Lung microvascular endothelial cell (primary cell): Measurements from ENCODE around the gene B3GNT4. TPM values are rescaled to one million over a fixed set of nuclear protein-coding genes. Genes with fewer than 3 reads are reported as not detected.
A peak's percentile ranks its signal among the peaks of the same experiment; 100 is the strongest.
"Not testable (repeated sequence)": the region's sequence is repeated elsewhere in the genome, so short reads cannot be mapped to it uniquely, and the experiment has no call there.

Experiments
- DNase-seq, 2 donors: peaks; one replicate each; pipeline versions ENCODE4 v3.0.0 to v3.0.0-alpha.2; 2010; ENCODE audit warnings: low read depth in 2 of 2
- total RNA-seq: library from RNA; depleted of rRNA; stranded (reverse); fragments of >200 nt; gene quantifications from 2 replicates; pipeline ENCODE4 v1.2.1, GENCODE V29; 2014

Gene B3GNT4
- total RNA-seq, 1 donor from 2014 or later = 0.20 TPM

DNA sequence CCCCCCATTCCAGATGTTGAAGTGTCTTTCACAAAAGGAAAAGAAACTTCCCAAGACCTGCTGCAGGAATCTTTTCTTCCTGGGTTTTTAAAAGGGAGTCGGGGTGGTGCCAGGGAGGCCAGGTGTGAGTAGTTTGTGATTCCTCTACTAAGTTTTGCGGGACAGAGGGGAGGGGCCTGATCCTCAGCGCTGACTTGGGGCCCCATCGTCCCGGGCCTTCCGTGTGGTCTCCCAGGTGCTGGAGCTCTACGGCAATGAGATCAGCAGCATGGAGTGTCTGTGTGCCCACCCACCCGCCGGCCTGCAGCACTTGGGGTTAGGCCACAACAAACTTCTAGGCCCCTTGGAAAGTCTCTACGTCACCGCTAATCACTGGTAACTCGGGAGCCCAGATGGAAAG lies 16.0 kb upstream of the B3GNT4 start:
- DNase-seq = no peak

DNA sequence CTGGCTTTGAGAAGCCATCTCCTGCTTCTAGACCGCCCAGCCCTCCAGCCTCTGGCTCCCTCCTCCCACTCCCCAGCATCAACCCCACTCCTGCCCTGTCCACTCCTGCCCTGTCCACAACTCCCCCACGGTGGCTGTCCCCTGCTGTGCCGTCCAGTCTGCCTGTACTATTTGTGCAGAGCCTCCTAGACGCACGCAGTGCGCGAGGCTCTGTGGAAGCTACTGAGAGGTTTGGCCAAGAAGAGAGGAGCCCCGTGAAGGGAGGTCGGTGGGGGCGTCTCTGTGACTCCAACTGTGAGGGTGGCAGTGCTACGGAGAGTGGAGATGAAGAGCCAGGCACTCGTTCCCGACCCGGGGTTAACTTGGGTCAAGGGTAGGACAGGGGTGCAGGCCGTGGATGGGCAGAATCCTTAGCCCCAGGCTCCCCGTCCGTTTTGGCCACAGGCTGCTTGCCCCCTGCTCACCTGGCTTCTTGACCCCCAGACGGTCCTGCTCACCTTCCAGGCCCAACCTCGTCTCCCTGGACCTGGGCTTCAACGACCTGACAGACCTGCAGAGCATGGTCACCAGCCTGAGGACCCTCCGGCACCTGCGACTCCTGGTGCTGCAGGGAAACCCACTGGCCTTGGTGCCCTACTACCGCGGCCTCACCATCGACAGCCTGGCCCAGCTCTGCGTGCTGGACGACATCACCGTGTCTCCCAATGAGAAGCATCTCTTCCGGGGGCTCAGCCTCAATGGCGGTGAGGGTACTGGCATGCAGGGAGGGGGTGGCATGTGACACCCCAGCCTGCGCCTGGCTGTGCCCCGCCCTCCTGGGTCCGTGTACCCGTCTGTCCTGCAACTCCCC lies 13.7 kb upstream of the B3GNT4 start:
- no peak for DNase-seq

DNA sequence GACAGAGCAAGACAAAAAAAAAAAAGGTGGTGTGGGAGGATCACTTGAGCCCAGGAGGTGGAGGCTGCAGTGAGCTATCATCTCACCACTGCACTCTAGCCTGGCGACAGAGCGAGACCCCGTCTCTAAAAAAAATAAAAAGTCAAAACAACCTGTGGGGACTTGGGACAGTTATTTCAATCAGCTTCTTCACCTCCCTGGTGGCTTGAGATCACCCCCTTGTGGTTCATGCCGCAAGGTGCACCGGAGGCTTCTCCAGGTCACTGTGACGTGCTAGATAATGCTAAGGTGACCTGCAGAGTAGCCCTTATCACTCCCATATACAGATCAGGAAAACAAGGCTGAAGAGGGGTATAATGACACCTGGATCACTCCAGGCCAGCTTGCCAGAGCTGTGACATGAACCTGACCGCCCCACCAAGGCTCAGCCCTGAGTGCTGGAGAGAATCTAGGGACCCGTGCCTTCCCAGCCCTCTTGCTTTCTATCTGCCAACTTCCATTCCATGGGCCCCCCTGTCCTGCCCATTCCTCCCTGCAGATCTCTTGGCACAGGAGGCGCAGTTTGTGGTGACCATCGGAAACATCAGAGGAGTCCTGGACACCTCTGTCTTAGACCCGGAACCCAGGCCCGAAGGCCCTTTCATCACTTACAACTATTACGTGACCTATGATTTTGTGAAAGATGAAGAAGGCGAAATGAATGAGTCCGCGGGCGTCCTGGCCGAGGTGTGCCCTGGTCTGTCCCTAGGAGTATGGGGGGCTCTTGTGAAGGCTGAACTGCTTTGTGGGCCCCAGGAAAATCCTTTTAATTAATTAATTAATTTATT lies 12.5 kb upstream of the B3GNT4 start:
- peak; percentile 79 to 84 for DNase-seq

DNA sequence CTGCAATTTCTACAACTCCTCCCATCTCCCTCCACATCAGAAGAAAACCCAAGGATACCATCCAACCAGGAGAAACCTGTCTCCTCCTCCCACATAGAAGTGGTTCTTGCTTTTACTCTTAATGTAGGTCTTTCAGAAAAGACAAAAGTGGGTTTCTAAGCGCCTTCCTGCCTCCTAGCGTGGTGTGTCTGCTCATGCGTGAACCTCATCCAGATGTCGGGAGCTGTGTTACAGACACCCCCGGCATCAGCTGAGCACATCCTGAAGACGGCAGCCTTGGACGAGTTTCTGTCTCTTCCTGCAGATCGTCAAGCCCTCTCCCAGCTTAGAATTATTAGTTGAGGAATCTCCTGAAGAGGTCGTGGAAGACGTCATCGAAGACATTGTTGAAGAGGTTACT lies 11.1 kb upstream of the B3GNT4 start:
- no peak for DNase-seq

DNA sequence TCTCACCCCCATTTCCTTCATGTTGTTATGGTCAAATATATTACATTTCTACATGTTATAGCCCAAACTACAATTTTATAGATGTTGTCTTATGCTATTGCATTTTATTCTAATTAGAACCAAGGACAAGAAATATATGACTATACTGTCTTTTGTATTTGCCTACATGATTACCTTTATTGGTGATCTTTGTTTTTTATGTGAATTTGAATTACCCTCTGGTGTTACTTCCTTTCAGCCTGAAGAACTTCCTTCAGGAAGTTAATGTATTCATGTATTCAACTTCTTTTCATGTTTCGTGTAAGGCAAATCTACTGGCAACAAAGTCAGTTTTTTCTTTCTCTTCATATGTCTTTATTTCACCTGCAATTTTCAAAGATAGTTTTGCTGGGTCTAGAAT lies 8.7 kb upstream of the B3GNT4 start:
- DNase-seq = no peak

DNA sequence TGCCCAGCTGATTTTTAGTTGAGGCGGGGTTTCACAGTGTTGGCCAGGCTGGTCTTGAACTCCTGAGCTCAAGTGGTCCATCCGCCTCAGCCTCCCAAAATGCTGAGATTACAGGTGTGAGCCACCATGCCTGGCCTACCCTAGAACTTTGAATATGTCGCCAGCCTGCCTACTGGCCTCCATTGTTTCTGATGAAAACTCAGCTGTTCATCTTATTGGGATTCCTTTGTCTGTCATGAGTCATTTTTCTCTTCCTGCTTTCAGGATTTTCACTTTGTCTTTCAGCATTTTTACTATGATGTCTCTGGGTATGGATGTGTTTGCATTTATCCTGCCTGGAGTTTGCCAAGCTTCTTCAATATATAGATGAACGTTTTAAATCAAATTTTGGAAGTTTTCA lies 8.1 kb upstream of the B3GNT4 start:
- DNase-seq = no peak

DNA sequence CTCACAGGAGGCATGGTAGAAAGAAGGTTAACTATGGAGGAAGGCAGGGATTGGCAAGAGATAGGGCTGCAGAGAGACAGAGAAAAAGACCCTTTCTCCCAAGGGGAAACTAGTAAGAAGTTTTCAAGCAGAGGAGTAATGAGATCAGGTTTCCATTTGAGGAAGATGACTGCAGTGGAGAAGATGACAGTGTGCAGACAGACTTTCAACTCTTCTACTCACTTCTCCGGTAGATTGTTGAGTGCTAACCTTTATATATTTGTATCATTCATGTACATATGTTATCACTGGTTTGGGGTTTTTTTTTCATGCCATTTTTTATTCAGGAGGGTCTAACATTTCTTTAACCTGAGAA lies 5.9 kb upstream of the B3GNT4 start:
- no peak for DNase-seq

DNA sequence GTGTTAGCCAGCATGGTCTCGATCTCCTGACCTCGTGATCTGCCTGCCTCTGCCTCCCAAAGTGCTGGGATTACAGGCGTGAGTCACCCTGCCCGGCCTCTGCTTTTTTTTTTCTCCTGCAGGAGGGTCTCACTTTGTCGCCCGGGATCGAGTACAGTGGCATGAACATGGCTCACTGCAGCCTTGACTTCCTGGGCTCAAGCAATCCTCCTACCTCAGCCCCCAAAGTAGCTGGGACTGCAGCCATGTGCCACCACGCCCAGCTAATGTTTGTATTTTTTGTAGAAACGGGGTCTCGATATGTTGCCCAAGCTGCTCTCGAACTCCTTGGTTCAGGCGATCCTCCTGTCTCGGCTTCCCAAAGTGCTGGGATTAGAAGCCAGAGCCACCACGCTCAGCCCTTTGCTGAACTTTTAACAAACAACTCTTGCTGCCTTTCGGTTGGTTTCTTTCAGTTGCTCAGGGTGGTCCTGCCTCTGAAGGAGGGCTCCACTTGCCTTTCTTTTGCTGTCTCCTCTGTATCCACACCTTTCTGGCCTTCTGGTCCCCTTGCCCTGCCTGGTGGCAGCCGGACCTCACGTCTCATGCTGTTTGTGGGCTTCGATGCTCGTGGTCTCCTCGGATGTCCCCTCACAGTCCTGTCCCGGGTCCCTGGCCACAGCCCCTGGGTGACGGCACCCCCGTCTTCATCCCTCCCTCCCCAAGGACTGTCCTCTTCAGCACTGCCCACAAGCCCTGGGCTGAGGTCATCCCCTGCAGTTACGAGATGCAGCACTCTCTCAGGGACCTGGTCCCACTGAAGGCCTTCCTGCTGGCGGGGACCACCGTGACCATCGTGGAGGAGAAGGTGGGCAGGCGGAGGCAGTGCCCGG lies 3.8 kb upstream of the B3GNT4 start:
- no peak for DNase-seq

DNA sequence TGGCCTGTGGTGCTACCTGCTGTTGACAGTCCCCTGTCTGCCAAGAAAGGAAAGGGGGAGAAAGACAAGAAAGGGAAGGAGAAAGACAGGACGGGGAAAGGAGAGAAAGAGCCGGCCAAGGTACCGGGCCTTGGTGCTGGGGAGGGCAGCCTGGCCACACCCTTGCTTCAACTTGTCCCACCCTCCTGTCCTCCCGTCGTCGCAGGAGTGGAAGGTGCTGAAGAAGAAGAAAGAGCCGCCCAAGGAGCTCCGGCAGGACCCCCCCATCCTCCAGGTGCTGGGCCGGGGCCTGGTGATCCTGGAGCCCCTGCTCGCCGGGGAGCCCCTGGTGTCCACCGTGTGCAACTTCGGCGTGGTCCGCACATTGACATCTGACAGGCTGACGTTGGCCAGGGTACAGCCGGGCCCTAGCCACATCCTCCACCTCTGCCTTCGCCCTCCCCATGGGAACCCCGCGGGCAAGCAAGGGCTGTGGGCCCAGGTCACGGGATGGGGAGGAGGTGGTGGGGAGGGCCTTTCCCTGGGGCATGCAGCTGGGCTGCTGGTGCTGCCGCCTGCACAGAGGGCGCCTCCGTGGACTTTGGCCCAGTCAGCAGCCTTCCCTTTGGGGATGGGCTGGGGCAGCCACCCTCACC lies 2.9 kb upstream of the B3GNT4 start:
- no peak for DNase-seq

DNA sequence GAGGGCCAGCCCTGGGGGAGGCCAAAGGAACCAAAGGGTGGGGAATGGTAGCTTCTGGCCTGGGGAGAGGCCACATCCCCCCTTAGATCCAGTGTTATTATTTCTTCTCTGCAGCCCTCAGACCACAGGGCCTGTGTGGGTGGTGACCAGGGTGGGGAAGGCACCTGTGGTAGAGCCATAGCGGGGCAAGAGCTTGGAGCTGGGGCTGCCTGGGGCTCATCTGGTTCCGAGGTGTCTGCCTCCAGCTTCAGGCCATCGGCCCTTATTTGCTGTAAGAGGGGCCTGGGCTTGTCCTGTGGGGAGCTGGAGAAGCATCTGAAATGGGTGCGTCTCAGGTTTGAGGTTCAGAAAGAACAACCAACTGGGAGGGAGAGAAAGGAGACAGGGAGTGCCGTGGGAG lies 2.1 kb upstream of the B3GNT4 start:
- DNase-seq = no peak

DNA sequence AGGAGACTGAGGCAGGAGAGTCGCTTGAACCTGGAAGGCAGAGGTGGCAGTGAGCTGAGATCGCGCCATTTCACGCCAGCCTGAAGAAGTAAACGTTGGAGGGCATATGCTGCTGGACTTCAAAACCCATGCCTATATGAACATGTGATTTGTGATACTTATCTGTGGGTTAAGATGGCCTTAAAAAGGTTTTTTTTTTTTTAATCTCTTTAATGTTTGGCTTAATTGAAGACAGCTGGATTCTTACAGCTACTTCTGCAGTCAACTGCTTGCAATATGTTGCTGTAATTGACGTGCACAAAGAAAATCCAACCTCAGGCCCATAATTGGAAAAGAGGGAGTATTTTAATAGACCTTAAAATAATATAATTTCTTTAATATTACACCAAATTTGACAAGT lies 1.5 kb upstream of the B3GNT4 start:
- DNase-seq = no peak

DNA sequence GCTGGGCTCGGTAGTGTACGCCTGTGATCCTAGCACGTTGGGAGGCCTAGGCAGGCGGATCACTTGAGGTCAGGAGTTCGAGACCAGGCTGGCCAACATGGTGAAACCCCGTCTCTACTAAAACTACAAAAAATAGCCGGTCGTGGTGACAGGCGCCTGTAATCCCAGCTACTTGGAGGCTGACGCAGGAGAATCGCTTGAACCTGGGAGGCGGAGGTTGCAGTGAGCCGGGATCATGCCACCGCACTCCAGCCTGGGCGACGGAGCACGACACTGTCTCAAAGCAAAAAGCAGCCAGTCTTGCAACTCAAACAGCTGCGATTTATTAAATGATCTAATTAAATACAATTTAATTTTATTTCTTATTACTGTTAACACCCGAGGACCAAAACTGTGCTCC lies 698 bp upstream of the B3GNT4 start:
- DNase-seq = not testable (repeated sequence)

DNA sequence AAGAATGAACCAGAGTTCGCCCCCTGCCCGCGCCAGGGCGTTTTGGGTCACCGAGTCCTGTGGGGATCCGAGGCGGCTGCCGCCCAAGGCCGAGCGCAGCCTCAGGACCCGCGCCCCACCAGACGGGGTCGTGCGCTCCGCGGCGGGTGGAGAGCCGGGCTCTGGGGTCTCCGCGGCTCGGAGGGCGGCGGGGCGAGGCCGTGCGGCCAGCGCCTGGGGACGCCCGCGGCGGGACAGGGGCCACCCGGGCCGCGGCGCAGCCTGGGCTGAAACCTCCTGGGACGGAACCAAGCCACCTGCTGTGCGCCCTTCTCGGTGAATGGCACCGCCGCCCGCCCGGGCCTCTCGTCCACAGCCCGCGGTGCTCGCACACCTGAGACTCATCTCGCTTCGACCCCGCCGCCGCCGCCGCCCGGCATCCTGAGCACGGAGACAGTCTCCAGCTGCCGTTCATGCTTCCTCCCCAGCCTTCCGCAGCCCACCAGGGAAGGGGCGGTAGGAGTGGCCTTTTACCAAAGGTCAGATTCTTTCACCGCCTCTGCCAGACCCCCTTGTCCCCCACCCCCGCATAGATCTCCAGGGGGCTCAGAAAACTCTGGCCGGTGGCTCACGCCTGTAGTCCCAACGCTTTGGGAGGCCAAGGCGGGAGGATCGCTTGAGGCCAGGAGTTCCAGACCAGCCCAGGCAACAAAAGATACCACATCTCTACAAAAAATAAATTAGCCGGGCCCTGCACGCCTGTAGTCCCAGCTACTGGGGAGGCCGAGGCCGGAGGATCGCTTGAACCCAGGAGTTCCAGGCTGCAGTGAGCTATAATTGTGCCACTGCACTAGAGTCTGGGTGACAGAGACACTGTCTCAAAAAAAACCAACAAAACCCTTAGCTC lies 901 bp downstream of the B3GNT4 start:
- no peak for DNase-seq

DNA sequence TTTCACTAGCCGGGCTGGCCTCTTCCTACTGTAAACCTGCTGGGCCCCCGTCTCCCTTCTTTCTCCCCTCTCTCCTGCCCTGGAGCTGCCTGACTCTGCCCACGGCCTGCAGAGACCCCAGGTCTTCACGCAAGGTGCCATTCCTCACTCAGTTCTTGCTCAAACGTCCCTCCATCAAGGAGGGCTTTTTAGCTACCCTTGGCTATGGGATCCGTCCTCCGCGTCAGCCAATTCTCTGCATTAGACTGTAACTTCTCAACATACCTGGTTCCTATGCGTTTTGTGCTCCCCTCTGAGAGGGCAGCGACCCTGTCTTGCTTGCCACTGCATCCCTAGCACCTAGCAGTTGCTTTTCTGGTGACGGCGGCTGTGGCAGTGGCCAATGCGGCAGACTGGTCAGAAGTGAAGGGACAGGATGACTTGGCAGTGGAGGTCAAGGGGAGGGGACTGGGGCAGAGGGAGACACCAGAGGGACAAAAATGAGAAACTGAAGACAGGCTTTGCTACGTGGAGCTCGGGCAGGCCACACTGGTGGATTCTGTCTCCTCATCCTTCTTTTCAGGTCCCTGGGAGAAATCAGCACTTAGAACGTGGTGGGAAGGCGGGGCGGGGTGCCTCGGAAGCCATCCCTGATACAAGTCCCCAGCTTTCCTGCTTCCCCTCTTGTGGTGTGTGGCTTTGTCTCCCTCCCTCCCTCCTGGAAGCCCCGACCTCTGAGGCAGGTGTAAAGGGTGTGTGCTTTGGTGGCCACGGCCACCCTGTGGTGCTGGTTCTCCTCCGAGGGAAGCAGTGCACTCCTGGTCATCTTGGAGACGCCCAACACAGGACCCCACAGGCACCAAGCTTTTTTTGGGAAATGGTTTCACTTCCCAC lies 1.8 kb downstream of the B3GNT4 start:
- DNase-seq = no peak

DNA sequence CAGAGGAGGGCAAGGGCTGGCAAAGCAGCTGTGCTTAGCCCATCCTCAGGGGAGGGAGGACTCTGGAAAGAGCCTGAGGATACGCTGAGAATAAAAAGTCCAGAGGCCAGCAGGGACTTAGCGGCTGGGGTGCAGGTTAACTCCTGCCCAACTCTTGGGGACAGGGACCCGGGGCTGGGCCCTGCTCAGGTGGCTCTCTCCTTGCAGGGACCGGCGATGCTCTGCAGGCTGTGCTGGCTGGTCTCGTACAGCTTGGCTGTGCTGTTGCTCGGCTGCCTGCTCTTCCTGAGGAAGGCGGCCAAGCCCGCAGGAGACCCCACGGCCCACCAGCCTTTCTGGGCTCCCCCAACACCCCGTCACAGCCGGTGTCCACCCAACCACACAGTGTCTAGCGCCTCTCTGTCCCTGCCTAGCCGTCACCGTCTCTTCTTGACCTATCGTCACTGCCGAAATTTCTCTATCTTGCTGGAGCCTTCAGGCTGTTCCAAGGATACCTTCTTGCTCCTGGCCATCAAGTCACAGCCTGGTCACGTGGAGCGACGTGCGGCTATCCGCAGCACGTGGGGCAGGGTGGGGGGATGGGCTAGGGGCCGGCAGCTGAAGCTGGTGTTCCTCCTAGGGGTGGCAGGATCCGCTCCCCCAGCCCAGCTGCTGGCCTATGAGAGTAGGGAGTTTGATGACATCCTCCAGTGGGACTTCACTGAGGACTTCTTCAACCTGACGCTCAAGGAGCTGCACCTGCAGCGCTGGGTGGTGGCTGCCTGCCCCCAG lies 2.8 kb downstream of the B3GNT4 start:
- DNase-seq = no peak

DNA sequence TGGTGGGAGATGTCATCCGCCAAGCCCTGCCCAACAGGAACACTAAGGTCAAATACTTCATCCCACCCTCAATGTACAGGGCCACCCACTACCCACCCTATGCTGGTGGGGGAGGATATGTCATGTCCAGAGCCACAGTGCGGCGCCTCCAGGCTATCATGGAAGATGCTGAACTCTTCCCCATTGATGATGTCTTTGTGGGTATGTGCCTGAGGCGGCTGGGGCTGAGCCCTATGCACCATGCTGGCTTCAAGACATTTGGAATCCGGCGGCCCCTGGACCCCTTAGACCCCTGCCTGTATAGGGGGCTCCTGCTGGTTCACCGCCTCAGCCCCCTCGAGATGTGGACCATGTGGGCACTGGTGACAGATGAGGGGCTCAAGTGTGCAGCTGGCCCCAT lies 3.5 kb downstream of the B3GNT4 start:
- DNase-seq = no peak

DNA sequence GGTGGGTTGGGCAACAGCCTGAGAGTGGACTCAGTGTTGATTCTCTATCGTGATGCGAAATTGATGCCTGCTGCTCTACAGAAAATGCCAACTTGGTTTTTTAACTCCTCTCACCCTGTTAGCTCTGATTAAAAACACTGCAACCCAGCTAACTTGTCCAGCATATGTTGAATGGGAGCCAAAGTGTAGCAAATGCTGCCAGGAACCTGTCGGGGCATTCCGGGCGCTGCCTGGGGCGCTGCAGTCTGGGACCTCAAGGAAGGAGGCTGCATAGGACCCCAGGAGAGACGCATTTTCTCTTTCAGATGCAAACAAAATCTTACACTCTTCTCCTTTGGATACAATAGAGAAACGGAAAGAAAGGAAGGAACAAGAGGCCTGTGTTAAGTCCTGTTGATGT lies 3.9 kb downstream of the B3GNT4 start:
- no peak for DNase-seq

DNA sequence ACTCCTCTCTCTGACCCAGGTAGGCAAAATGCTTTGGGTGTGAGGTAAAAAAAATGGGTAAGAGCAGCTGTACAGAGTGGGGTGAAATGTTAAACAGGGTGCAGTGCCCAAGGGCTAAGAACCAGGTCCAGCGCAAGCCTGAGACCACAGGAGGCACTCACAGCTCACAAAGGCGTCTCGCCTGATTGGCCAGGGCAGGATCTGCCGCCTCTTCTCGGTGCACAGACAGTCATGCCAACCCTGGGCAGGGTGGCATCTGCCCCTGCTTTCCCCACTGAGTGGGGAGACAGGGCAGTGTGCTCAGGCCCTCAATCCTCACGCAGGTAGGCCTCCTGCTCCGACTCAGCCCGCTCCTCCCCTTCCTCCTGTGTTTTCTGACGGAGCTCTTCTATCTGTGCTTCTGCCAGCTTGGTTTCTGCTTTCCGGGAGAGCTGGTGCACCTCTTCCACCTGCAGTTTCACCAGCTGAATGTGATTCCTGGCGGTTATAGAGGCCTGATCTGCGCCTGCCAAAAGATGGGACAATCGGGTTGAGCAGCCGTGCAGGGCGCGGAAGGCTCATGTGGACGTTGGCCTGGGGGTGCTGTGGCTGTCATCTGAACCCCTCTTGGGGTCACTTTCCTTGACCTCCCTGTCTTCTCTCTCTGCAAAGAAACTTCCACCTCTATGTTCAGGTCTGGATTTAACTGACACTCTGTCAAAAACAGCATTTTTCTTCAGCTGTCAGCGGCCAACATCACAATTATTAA lies 4.7 kb downstream of the B3GNT4 start:
- DNase-seq = no peak
